Esophagus squamous epithelium (tissue), 4 donors: ENCODE data around the gene PAPSS2.

Source experiments
- CTCF ChIP-seq, 6 experiments: fragments of 450-650 bp in 4 of 6; fragments of 200-600 bp in 2 of 6; sonication (generic) in 2 of 6; IDR thresholded peaks; one replicate each; pipeline ENCODE4 v1.5.1; 2016 to 2019; ENCODE audit warnings: antibody characterized with exemption in 6 of 6, mild to moderate bottlenecking in 4 of 6, moderate library complexity in 4 of 6
- POLR2A ChIP-seq, 4 donors: fragments of 450-650 bp; IDR thresholded peaks; one replicate each; pipeline ENCODE4 v1.6.1; 2017; ENCODE audit warnings: antibody characterized with exemption in 4 of 4, mild to moderate bottlenecking in 4 of 4, moderate library complexity in 3 of 4

DNA sequence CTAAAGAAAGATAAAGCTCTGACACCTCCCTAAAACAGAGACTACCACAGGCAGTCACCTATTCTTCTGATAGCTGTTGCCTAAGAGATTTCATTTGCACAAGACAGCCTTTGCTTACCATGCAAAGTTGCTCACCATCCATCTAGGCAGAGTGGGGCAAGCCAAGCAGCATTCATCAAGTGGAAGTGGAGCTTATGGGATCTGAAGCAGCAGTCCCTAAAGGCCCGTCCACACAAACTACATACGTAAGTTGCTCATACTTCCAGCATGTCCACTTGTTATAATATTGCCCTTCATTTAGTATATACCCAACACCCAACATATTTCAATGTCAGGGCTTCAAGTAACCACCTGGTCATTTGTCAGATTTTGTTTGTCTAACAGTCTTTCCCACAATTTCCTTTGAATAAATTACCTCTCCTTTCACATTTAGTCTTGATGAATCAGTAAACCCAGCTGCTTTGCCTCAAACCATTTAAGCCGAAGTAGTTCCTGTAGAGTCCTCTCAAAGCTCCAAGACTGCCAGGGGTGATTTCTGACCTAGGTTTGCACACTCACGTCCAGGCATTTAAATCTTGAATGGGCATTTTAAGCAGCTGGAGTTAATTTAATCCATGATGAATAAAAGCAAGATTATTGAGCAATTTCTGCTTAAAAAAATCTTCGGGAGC, 90.5 kb downstream of the PAPSS2 start:
- TF ChIP-seq CTCF (IDR thresholded peaks at IDR 0.05) (no peak), POLR2A (IDR thresholded peaks at IDR 0.05) (no peak)
